OCI-M2 (cell line): ENCODE results near the gene ABCB10.
"Not testable (repeated sequence)": the region's sequence is repeated elsewhere in the genome, so short reads cannot be mapped to it uniquely, and the experiment has no call there.

Experiments used
- DNase-seq: peaks from one replicate; lab custom pipeline; 2025; ENCODE audit not compliant: unreplicated experiment; lab: John Stamatoyannopoulos, UW

The ABCB10 gene

DNA sequence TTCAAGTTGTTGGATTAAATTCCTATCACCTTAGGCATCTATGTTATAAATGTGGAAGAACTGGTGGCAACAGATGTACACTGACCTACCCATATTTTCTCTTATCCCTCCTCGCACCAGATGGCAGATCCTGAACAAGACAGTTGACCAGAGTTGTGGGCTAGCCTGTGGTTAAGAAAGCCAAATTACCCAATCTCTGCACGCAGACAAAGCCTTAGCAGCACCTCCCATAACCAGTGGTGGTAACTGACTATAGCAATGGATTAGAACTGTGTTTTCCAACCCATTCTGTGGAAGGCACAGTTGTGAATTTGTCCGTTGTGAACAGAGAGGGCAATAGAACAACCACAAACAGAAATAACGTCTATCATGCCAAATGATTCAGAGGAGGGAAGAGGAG, 20.6 kb downstream of the ABCB10 start:
- DNase-seq, result no peak

DNA sequence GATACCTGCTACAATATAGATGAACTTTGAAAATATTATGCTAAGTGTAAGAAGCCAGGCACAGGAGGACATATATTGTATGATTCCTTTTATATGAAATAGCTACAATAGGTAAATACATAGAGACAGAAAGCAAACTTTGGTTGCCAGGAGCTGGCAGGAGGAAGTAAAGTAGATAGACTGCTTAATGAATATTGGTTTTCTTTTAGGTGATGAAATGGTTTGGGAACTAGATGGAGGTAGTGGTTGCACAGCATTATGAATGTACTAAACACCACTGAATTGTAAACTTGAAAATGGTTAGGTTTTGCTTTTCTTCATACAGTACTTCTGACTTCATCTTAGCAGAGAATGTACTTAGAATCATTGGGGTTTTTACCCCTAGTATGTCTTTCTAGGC, 21.5 kb downstream of the ABCB10 start:
- DNase-seq, result no peak

DNA sequence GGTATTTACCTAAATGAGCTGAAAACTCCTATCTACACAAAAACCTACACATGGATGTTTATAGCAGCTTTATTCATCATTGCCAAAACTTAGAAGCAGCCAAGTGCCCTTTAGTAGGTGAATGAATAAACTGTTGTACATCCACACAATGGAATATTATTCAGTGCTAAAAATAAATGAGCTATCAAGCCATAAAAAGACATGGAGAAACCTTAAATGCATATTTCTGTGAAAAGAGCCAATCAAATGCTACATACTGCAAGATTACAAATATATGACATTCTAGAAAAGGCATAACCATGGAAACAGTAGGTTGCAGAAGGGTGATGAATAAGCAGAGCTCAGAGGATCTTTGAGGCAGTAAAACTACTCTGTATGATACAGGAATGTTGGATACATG, 23.3 kb downstream of the ABCB10 start:
- no peak for DNase-seq

DNA sequence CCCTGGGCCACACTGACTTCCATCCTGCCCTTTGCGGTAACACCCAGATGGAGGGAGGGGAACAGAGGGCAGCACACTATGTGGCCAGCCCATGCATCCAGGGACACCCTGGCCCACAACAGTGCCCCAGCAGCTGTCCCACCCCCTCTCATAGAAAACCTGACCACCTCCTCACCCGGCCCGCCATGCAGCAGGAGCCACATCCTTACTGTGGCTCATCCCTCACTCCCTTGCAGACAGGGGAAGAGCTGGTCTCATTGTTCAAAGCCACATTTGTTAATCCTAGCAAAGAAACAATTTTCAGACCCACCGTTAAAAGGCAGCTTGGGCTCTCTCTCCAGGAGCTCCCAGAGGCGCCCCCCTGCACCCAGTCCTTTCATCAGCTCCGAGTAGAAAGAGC, 27.2 kb downstream of the ABCB10 start:
- DNase-seq, result no peak

DNA sequence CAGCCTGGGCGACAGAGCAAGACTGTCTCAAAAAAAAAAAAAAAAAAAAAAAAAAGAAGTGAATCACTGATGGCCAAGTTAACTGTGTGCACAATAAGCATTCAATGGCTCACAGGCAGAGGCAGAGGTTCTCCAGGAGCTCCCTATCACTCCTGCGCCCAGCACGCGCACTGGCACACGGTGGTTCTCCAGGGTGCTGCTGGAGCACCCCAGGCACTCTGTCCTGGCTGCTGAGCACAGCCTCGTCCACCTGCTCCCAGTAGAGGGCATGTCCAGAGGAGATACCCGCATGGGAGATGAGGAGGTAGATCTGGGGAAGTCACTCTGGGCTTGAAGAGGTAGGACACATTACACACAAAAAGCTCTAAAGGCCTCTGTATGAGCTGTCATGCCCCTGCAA, 28.9 kb downstream of the ABCB10 start:
- DNase-seq, result no peak

DNA sequence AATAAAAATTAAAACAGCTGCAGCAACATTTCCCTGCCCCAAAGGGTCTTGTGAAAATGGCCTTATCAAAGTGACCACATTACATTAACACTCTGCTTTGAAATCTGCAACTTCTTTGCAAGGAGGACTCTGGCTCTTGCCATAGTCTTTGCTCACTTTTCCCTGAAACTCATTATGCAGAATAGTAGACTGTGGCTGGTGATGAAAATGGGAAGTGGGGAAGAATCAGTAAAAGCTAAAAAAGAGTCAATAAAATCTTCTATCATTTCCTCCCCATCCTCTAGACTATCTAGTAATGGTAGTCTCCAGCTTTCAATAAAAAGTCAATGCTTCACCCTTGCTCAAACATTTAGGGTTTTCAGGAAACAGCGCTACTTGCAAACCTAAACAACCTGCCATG, 31.8 kb downstream of the ABCB10 start:
- no peak for DNase-seq

DNA sequence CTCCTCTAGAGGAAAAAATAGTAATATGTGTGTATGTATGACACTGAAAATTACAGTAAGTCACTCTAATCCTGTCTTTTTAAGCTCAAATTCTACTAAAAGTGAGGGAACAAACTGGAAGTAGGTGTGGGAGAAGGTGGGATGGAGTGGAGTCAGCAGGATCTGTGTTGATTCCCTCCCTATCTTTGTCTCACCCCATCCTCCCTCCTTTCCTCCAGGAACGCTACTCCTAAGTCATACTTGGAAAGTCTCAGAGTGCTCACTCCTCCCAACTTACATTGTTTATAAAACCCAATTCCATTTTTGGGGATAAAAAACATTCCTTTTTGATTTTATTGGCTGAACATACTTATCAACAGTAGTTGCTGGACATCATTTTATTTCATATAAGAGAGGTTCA, 35.5 kb downstream of the ABCB10 start:
- no peak for DNase-seq

DNA sequence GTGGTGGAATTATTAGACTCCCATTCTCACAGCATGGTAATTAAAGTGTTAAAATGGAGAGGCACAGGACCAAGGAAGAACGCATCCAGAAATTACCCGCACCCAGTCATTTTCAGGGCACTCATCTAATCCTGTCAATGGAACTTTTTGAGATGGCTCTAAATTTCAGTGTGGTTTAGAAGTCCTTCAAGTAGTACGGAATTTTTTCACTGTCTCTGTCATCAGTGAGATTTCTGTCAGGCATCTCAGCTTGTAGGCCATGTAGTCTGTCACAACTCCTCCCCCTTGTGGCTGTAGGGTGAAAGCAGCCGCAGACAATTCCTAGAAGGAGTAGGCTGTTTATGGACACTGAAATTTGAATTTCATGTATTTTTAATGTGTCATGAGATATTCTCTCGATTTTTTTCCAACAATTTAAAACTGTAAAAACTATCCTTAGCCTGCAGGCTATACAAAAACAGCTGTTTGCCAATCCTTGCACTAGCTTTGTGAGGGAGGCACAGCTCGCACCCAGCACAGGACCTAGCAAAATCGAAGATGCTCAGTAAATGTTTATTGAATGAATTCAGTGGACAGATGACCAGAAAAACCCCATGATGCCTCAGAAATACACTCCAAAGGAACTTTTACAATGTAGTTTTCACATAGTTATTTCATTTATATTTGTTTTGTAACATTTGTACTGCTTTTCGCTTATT, 43.8 kb downstream of the ABCB10 start:
- no peak for DNase-seq

DNA sequence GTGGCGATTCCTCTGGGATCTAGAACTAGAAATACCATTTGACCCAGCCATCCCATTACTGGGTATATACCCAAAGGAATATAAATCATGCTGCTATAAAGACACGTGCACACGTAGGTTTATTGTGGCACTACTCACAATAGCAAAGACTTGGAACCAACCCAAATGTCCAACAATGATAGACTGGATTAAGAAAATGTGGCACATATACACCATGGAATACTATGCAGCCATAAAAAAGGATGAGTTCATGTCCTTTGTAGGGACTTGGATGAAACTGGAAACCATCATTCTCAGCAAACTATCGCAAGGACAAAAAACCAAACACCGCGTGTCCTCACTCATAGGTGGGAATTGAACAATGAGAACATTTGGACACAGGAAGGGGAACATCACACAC, 46.9 kb downstream of the ABCB10 start:
- not testable (repeated sequence) for DNase-seq

DNA sequence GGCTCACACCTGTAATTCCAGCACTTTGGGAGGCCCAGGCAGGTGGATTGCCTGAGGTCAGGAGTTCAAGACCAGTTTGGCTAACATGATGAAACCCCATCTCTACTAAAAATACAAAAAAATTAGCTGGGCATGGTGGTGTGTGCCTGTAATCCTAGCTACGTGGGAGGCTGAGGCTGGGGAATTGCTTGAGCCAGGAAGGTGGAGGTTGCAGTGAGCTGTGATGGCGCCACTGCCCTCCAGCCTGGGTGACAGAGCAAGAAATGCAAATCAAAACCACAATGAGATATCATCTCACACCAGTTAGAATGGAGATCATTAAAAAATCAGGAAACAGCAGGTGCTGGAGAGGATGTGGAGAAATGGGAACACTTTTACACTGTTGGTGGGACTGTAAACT, 47.3 kb downstream of the ABCB10 start:
- DNase-seq, result not testable (repeated sequence)

DNA sequence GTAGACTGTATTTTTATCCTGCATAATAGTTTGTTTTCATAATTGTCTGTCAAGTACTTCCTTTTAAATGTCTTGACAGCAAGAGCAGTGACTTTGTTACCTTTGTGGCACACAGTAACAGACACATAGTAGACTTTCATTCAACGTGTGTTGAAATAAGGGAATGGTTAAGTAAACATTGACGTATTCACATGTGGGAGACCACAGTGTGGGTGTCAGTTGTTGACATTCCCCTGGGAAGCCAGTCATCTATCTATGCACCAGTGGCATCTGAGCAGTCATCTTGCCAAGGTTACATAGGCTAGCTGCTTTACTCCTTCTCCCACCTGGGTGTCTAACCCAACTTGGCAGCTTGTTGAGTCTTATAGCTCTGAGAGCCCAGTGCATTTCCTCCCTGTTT, 48.9 kb downstream of the ABCB10 start:
- DNase-seq, result no peak

DNA sequence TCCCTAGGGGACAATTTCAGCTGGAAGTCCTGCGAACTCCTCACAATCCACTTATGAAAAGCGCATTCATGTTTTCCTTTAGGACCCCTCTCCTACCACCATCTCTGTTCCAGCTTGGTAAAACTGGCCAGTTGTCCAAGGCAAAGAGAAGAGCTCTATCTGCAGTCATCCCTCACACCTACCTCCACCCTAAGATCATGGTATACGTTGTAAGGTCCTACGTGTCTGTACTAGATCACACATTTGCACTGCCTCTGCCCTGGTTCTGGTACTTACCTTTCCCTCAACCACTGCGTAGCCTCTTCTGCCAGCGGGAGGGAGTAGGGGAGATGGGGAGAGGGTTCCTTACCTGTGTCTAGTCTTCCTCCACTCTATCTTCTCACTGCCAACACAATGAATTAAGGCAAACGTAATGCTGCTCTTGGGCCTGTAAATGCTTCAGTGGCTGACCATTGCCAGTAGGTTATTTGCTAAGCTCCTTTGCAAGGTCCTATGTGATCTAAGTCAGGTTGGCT, 49.6 kb downstream of the ABCB10 start:
- no peak for DNase-seq

DNA sequence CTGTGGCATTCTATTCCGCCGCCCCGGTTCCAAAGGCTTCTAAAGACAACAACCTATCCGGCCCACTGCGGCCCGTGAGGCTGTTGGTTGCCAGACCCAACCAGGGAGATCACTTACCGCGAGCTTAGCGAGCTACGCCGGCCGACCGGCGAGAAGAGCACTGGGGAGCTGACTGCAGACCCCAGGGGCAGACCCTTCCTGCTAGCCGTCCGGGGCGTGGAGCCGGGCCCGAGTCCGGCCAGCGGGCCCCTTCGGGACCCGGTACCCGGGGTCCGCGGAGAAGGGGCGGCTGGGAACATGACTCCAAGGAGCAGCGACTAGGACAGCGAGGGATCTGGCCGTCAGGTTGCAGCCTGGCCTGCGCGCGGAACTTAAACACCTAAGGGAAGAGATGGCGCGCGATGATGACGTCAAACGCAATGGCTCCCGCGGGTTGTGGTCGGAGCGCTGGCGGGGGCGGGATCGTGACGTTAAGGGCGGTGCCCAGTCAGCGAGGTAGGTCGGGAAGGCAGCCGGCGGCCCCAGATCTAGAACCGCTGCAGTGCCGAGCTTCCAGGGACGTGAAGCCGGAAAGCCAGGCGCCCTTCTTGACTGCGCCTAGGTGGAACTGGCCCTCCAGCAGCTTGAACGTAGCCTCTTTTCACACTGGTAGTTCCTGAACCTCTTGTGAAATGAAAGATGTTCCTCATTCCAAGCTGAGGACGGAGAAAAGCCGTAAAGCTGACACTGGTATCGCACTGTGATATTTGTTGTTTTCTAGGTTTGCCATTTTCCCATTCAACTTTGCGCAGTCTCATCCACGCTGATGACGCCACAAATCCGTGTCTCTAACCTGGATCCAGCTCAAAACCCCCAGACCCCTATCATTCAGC, 50.3 kb downstream of the ABCB10 start, which contains the start of gene NUP133:
NUP133 (minus strand) TSS at position 391 of the 872 bp plus-strand sequence; CDS start at position 299, 92 bp downstream.
- peak; percentile 89 for DNase-seq

DNA sequence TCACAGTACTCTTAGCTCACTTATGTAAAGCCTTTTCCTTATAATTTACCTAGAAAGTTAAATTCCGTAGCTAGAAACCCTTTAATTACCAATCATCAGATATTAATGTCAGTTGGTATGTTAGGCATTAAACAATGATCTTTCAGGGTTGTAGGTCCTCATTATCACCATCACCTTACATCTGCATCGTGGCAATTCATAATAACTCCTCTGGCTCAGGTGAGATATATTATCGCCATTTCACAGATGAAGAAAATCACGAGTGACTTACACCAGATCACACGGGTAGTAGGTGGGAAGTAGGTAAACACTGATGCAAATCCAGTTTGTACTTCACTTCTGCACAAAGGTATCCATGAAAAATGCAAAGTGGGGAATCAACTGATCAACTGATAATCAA, 51.0 kb downstream of the ABCB10 start:
- no peak for DNase-seq

DNA sequence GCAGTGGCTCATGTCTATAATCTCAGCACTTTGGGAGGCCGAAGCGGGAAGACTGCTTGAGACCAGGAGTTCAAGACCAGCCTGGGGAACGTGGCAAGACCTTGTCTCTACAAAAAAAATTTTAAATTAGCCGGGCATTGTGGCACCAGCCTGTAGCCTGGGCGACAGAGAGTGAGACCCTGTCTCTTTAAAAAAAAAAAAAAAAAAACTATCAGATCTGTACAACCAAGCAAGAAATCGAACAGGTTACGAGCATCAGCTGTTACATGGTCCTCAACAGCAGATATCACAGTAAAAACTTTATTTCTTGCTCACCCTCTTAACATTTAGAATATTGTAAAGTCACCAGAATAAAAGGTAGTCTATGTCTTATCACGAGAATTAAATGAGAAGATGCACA, 51.9 kb downstream of the ABCB10 start:
- no peak for DNase-seq

DNA sequence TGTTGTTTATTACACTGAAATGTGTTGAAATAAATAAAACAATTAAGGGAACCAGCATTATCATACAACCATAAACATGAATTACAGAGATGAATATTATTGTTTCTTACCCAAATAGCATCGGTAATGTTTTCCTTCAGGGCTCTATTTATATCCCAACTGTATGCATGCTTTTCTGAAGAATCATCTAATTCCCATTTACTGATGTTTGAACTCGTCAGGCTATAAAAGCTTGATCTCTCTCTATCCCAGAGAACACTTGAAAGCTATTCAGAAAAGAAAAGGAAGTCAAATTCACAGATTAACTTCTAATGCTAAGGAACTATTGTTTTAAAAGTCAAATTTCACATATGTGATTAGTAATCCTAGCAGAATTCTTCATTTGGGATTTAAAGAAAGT, 62.7 kb downstream of the ABCB10 start:
- DNase-seq, result no peak

DNA sequence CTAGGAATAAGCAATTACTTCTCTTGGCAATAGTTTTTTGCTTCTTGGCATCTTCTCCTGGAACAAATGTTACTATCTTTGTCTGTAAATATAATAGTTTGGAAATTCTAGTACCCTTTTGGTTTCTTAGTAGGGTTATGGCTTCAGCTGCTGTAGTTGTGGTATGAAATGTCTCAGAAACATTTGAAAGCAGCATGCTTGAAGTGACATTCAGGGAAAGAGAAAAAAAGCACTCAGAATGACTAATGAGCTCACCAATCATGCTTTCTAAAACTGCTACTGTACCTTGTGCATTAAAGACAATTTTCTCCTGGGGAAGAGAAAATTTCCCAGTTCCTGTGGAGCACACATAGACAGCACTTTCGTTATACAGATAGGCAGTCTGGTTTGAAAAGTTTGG, 71.3 kb downstream of the ABCB10 start:
- DNase-seq, result no peak

DNA sequence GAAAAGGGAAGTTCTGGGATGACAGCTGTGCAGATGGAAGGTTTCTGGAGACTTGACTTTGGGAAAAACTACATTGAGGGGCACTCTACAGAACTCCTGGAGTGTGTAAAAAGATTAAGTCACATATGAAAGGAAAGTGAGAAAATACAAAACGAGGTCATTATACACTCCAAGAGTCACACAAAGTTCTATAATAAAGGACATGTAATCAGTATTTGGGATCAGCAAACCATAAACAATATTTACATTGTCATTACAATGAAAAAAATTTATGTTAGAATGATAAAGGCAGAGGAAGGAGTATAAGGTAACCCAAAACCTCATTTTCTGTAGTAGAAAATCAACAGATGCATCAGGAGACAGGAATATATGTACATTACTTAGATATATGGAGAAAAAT, 73.2 kb downstream of the ABCB10 start:
- no peak for DNase-seq

DNA sequence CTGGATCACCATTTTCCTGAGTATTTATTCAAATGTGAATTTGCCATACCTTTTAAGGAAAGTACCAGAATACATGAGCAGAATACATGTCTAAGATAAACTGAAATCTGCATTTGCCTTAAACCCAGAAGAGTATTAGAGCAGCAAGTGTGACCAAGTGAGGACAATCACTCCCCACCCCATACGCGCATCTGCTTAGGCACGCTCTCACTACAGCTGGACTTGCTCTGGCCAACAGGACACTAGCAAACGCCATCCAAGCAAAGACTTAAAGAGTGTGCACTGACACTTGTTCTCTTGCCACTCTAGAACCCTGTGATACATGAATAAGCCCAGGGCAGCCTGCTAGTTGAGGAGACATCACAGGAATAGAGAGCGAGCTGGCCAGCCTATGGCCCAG, 76.0 kb downstream of the ABCB10 start:
- no peak for DNase-seq

DNA sequence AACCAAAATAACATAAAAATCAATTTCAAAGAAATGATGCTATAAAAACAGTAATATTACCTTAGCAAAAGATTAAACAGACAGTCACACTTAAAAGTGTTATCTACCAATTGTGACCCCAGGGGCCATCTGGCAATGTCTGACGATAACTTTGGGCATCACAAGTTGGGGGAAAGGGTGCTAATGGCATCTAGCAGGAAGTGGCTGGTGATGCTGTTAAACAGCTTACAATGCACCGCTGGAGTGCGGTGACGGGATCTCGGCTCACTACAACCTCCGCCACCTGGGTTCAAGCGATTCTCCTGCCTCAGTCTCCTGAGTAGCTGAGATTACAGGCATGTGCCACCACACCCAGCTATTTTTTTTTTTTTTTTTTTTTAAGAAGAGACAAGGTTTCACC, 78.0 kb downstream of the ABCB10 start:
- DNase-seq, result no peak

DNA sequence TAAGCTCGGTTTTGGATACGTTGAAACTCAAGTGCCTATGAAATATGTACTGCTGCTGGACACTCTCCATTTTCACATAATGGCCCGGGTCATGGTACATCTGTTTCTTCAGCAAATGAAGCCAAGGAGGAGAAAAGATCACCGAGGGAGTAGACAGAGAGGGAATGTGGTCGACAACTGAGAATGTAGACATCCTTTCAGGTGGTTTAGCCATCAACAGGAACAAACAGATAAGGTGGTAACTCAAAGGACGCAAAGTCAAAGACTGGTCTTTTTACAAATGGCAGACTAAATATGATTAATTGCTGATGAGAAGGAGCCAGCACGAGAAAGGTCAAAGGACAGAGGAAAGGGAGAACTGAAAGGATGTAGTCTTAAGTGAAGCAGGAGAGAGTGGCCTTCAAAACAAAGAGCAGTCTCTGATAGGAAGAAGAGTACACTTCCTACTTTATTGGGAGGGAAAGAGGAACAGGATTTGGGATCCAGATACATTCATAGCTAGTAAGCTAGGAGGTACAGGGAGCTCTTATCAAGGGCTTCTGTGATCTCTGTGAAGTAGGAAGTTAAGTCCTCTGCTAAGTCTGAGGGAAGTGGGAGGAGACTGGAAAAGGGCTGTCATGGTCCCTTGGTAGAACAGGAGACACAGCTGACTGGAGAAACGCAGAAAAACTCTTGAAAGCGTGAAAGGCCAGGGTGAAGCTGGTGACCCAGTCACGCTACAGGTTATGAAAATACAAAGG, 78.7 kb downstream of the ABCB10 start:
- no peak for DNase-seq

DNA sequence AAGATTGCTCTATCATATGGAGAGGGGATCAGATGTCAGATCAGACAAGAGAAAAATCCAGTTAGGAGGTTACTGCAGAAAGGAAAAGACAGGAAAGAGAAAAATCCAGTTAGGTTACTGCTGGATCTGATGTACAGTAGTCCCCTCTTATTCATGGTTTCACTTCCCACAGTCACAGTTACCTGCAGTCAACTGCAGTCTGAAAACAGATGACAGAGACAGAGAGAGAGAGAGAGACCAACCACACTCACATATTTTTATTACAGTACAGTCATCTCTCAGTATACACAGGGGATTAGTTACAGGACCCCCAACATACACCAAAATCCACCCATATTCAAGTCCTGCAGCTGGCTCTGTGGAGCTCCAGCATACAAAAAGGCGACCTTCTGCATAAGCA, 79.7 kb downstream of the ABCB10 start:
- DNase-seq, result no peak
